Activated B cell treated with CpG ODN at 0.5 μM for 24 hours (primary cell): ENCODE measurements around the gene SYPL2. TPM values are rescaled to one million over a fixed set of nuclear protein-coding genes. Genes with fewer than 3 reads are reported as not detected.
A peak's percentile ranks its signal among the peaks of the same experiment; 100 is the strongest.

ENCODE experiments used
- ATAC-seq: fragments of 200-7000 bp; cut with Tn5 transposase; one replicate; pipeline ENCODE4 v1.10.0; 2021; ENCODE audit warnings: low read depth, mild to moderate bottlenecking, moderate library complexity
- CTCF ChIA-PET: fragments of 350-600 bp; sonication (Branson Sonifier 250); formaldehyde crosslinking; loops from one replicate; lab custom pipeline; 2021; ENCODE audit warnings: antibody characterized with exemption; lab: Charles Lee
- POLR2A ChIA-PET: fragments of 350-600 bp; sonication (Branson Sonifier 250); formaldehyde crosslinking; loops from one replicate; lab custom pipeline; 2021; ENCODE audit warnings: antibody characterized with exemption; lab: Charles Lee
- DNase-seq: peaks from one replicate; pipeline ENCODE4 v3.0.0; 2022
- H3K27ac Mint-ChIP-seq: one replicate; pipeline ENCODE4 v1.8.0; 2020; ENCODE audit warnings: mixed read lengths
- H3K27me3 Mint-ChIP-seq: one replicate; pipeline ENCODE4 v1.8.0; 2021; ENCODE audit warnings: mixed read lengths
- H3K36me3 Mint-ChIP-seq: one replicate; pipeline ENCODE4 v1.8.0; 2021; ENCODE audit warnings: low read depth, mixed read lengths
- H3K4me1 Mint-ChIP-seq: one replicate; pipeline ENCODE4 v1.8.0; 2021; ENCODE audit warnings: mixed read lengths
- H3K4me3 Mint-ChIP-seq: one replicate; pipeline ENCODE4 v1.8.0; 2020; ENCODE audit warnings: mild to moderate bottlenecking, mixed read lengths
- H3K9me3 Mint-ChIP-seq: one replicate; pipeline ENCODE4 v1.8.0; 2020; ENCODE audit warnings: mixed read lengths
- CTCF ChIP-seq: fragments of 200-600 bp; IDR thresholded peaks from one replicate; pipeline ENCODE4 v1.8.0; 2022; ENCODE audit warnings: antibody characterized with exemption, mild to moderate bottlenecking
- intact Hi-C: fragments of 100-400 bp; cut with micrococcal nuclease; formaldehyde crosslinking; loops from one replicate; pipeline ENCODE4 v1.15.1; 2024
- total RNA-seq: library from RNA; stranded (reverse); gene quantifications from 2 replicates; pipeline ENCODE4 v1.2.3, GENCODE V29; 2022

The SYPL2 gene
- total RNA-seq, 1 donor from 2014 or later: not detected

- POLR2A ChIA-PET: no interaction called here
- peaks cover 29% of the 10 kb centered on the region for H3K36me3 Mint-ChIP-seq
- intact Hi-C loops: no loop called here
- DNase-seq (no peak), ATAC-seq (no peak)
- CTCF ChIA-PET: interaction anchor here (23.7 kb wide), 1 partner anchor 43 kb away, joined by 375 read pairs; no protein-coding TSS in a partner anchor
- no peak overlapping the region for H3K4me3 Mint-ChIP-seq
- H3K9me3 Mint-ChIP-seq: no peaks in the 10 kb centered on the region
- no peaks in the 10 kb centered on the region for H3K27me3 Mint-ChIP-seq
- H3K4me1 Mint-ChIP-seq: peaks cover 27% of the 10 kb centered on the region
- no peak overlapping the region for H3K27ac Mint-ChIP-seq
- TF ChIP-seq CTCF: no peak
Observed at GRCh38 chr1:109488201-109488600, 21.9 kb downstream of the SYPL2 start.

GRCh38 chr1:109488696-109489095, 22.4 kb downstream of the SYPL2 start:
- H3K27ac Mint-ChIP-seq: no peak overlapping the region
- no peak for TF ChIP-seq CTCF
- no peak for ATAC-seq
- H3K9me3 Mint-ChIP-seq: no peaks in the 10 kb centered on the region
- H3K36me3 Mint-ChIP-seq: peaks cover 27% of the 10 kb centered on the region
- no peaks in the 10 kb centered on the region for H3K27me3 Mint-ChIP-seq
- no peak for DNase-seq
- H3K4me3 Mint-ChIP-seq: no peak overlapping the region
- peaks cover 26% of the 10 kb centered on the region for H3K4me1 Mint-ChIP-seq
- ChIA-PET POLR2A (no interaction called here), CTCF (interaction anchor here (23.7 kb wide), 1 partner anchor 42 kb away, joined by 375 read pairs; no protein-coding TSS in a partner anchor)
- intact Hi-C loops: no loop called here

GRCh38 chr1:109490029-109490933, 23.9 kb downstream of the SYPL2 start:
- no peaks in the 10 kb centered on the region for H3K27me3 Mint-ChIP-seq
- no peak overlapping the region for H3K4me3 Mint-ChIP-seq
- DNase-seq (peak; percentile 54), ATAC-seq (peak; percentile 46)
- TF ChIP-seq CTCF: peak; percentile 26
- no peaks in the 10 kb centered on the region for H3K9me3 Mint-ChIP-seq
- no peak overlapping the region for H3K27ac Mint-ChIP-seq
- intact Hi-C loops: loop anchor here (1.0 to 5.0 kb wide), 4 partner anchors 42 to 542 kb away; partner anchors contain the start of genes GSTM4 and STRIP1
- ChIA-PET CTCF (interaction anchor here (0.6 to 23.7 kb wide), 15 partner anchors 8 to 718 kb away, joined by 3 to 375 read pairs (median 4); partner anchors contain the start of genes GNAI3 and PSRC1), POLR2A (interaction anchor here (0.6 to 2.1 kb wide), 7 partner anchors 19 to 1294 kb away, joined by 3 to 8 read pairs (median 4); partner anchors contain the start of genes GNAI3 and PSMA5)
- peaks cover 27% of the 10 kb centered on the region for H3K36me3 Mint-ChIP-seq
- peaks cover 27% of the 10 kb centered on the region for H3K4me1 Mint-ChIP-seq

GRCh38 chr1:109490934-109491302, 24.6 kb downstream of the SYPL2 start:
- intact Hi-C loops: loop anchor here (1.0 to 5.0 kb wide), 4 partner anchors 41 to 541 kb away; partner anchors contain the start of genes GSTM4 and STRIP1

More at GRCh38 chr1:109490934-109491302, 24.6 kb downstream of the SYPL2 start:
- Mint-ChIP-seq H3K27me3 (no peaks in the 10 kb centered on the region), H3K4me1 (peaks cover 29% of the 10 kb centered on the region), H3K4me3 (no peak overlapping the region), H3K9me3 (no peaks in the 10 kb centered on the region), H3K36me3 (peaks cover 30% of the 10 kb centered on the region), H3K27ac (no peak overlapping the region)
- DNase-seq (no peak), ATAC-seq (no peak)
- POLR2A ChIA-PET: interaction anchor here (0.6 to 2.1 kb wide), 6 partner anchors 18 to 1295 kb away, joined by 3 to 8 read pairs (median 4); partner anchors contain the start of genes GNAI3 and PSMA5
- no peak for TF ChIP-seq CTCF
- CTCF ChIA-PET: interaction anchor here (0.7 to 23.7 kb wide), 14 partner anchors 9 to 717 kb away, joined by 3 to 375 read pairs (median 4); partner anchors contain the start of genes GNAI3 and PSRC1
